H1 (cell line): ENCODE results near the gene TNIK. TPM values are rescaled to one million over a fixed set of nuclear protein-coding genes. Genes with fewer than 3 reads are reported as not detected.

Experiments
- ASH2L ChIP-seq: fragments of 200-600, 300-600 bp; sonication (generic); IDR thresholded peaks from one replicate; pipeline ENCODE4 v1.7.1; 2017; ENCODE audit warnings: low read length
- CHD7 ChIP-seq: fragments of 300-600 bp; sonication (generic); IDR thresholded peaks from 2 replicates; pipeline ENCODE4 v1.7.1; 2012; ENCODE audit warnings: low read length, moderate library complexity, mild to moderate bottlenecking, inconsistent platforms; ENCODE audit not compliant: insufficient replicate concordance
- EZH2 ChIP-seq: fragments of 200-600 bp; sonication (generic); IDR thresholded peaks from 2 replicates; pipeline ENCODE4 v1.7.1; 2012; ENCODE audit warnings: low read depth, mild to moderate bottlenecking, moderate library complexity, low read length, inconsistent platforms; ENCODE audit not compliant: severe bottlenecking
- JUN ChIP-seq: IDR thresholded peaks from 2 replicates; pipeline ENCODE4 v1.6.1; 2011; ENCODE audit warnings: low read depth, mild to moderate bottlenecking, improper control_type of control experiment, low read length
- KDM1A ChIP-seq: fragments of 200-600, 300-600 bp; sonication (generic); IDR thresholded peaks from 2 replicates; pipeline ENCODE4 v1.7.1; 2016; ENCODE audit warnings: mild to moderate bottlenecking, low read length, borderline replicate concordance
- MAFK ChIP-seq: IDR thresholded peaks from 2 replicates; pipeline ENCODE4 v1.6.1; 2012; ENCODE audit warnings: low read depth, mild to moderate bottlenecking, improper control_type of control experiment, low read length
- MAX ChIP-seq: IDR thresholded peaks from 2 replicates; pipeline ENCODE4 v1.6.1; 2012; ENCODE audit warnings: inconsistent platforms
- SUZ12 ChIP-seq: fragments of 200-600 bp; sonication (generic); IDR thresholded peaks from 2 replicates; pipeline ENCODE4 v1.6.1; 2012; ENCODE audit warnings: mild to moderate bottlenecking, inconsistent platforms, low read length, moderate library complexity, mixed read lengths
- polyA plus RNA-seq, 7 experiments: library from polyadenylated mRNA; depleted of rRNA in 3 of 7; stranded (reverse) in 5 of 7; unstranded in 2 of 7; fragments of >200 nt in 5 of 7; fragments of 200-250 nt in 2 of 7; gene quantifications; 1 replicate in 5 of 7; 2 replicates in 1 of 7; 4 replicates in 1 of 7; pipeline versions ENCODE4 v1.2.1 to v1.2.3, GENCODE V29; 2011 to 2013; ENCODE audit warnings: missing spikeins in 2 of 7, mixed read lengths in 2 of 7
- total RNA-seq: library from RNA; stranded (reverse); fragmentation: NEBNext Ultra II Directional; extraction: Animal tissue kit (Norgen Biotek cat#: 25700); gene quantifications from 2 replicates; pipeline ENCODE4 v1.2.1, GENCODE V29; 2021
- TF ChIP-seq, protein P1 (sequence below): IDR thresholded peaks from 2 replicates; pipeline ENCODE4 v1.6.1; 2011; ENCODE audit warnings: low read length, improper control_type of control experiment

The TNIK gene
- total and polyA plus RNA-seq, 2 of the 8 experiments (the other 6 are each of a cell fraction or from before 2014, with no cell fraction given): 7.4 to 42.0 TPM

- no peak for TF ChIP-seq CHD7
- TF ChIP-seq JUN: no peak
- TF ChIP-seq KDM1A: no peak
- TF ChIP-seq SUZ12: no peak
- no peak for TF ChIP-seq EZH2
- TF ChIP-seq, protein P1, sequence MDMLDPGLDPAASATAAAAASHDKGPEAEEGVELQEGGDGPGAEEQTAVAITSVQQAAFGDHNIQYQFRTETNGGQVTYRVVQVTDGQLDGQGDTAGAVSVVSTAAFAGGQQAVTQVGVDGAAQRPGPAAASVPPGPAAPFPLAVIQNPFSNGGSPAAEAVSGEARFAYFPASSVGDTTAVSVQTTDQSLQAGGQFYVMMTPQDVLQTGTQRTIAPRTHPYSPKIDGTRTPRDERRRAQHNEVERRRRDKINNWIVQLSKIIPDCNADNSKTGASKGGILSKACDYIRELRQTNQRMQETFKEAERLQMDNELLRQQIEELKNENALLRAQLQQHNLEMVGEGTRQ: no peak
- TF ChIP-seq MAX: no peak
- TF ChIP-seq ASH2L: no peak
- TF ChIP-seq MAFK: no peak
These were observed 117.3 kb downstream of the TNIK start (continued) for GRCh38 chr3:171342783-171343420.
